K562 (cell line): ENCODE data around the gene PRICKLE2. TPM values are rescaled to one million over a fixed set of nuclear protein-coding genes. Genes with fewer than 3 reads are reported as not detected.

Experiments
- KLF6 ChIP-seq: fragments of 250-450 bp; sonication (Bioruptor Pico); IDR thresholded peaks from 2 replicates; pipeline ENCODE4 v1.4.0; 2020; ENCODE audit warnings: mild to moderate bottlenecking, moderate library complexity, borderline replicate concordance
- SPI1 ChIP-seq: IDR thresholded peaks from 2 replicates; pipeline ENCODE4 v1.6.1; 2011; ENCODE audit warnings: low read depth, low read length, control low read depth, borderline replicate concordance
- TOE1 ChIP-seq, 2 experiments: fragments of 450-650 bp in 1 of 2; sonication (generic) in 1 of 2; formaldehyde crosslinking in 1 of 2; IDR thresholded peaks; 2 replicates each; pipeline versions ENCODE4 v1.7.1 to v1.8.0; 2016 to 2022; ENCODE audit warnings: borderline replicate concordance in 2 of 2, mild to moderate bottlenecking in 2 of 2, antibody characterized with exemption in 1 of 2, inconsistent platforms in 1 of 2, low read depth in 1 of 2, missing genetic modification reagents in 1 of 2, moderate library complexity in 1 of 2
- ZNF253 ChIP-seq: fragments of 250-450 bp; sonication (Bioruptor Pico); conservative IDR thresholded peaks from 2 replicates; pipeline ENCODE4 v1.6.1; 2021; ENCODE audit warnings: mild to moderate bottlenecking
- ZNF318 ChIP-seq, 2 experiments: fragments of 450-650 bp; IDR thresholded peaks; 2 replicates each; pipeline ENCODE4 v1.6.1; 2016; ENCODE audit warnings: mild to moderate bottlenecking in 2 of 2, borderline replicate concordance in 1 of 2, low read depth in 1 of 2, moderate library complexity in 1 of 2
- ZNF347 ChIP-seq: fragments of 450-650 bp; formaldehyde crosslinking; IDR thresholded peaks from 2 replicates; pipeline ENCODE4 v1.4.0; 2020; ENCODE audit warnings: low read depth, mild to moderate bottlenecking, moderate library complexity
- polyA plus RNA-seq, 8 experiments: library from polyadenylated mRNA; depleted of rRNA in 4 of 8; stranded (reverse) in 5 of 8; unstranded in 3 of 8; fragments of >200 nt; fragmentation: Nextera tagmentation in 2 of 8; fragmentation: Illumina TruSeq in 1 of 8; extraction: Ambion mirVana in 2 of 8; extraction: Trizol in 1 of 8; gene quantifications; 2 replicates each; pipeline versions ENCODE4 v1.2.1 to v1.2.3, GENCODE V29; 2011 to 2014; ENCODE audit warnings: inconsistent platforms in 1 of 8, missing spikeins in 1 of 8
- total RNA-seq, 7 experiments: library from RNA; depleted of rRNA in 6 of 7; stranded (reverse); fragments of >200 nt in 6 of 7; fragmentation: Illumina TruSeq in 2 of 7; extraction: Trizol in 2 of 7; gene quantifications; 2 replicates each; pipeline versions ENCODE4 v1.2.1 to v1.2.3, GENCODE V29; 2011 to 2021; ENCODE audit warnings: low replicate concordance in 1 of 7
- TF ChIP-seq, protein P1 (sequence below): fragments of 450-650 bp; IDR thresholded peaks from 2 replicates; pipeline ENCODE4 v1.6.1; 2016; ENCODE audit warnings: low read depth, mild to moderate bottlenecking, moderate library complexity

Gene PRICKLE2
- total and polyA plus RNA-seq, 9 of the 15 experiments (the other 6 are each of a cell fraction or from before 2014, with no cell fraction given) = 0.07 to 0.09 TPM; not detected in 7

- no peak for TF ChIP-seq ZNF318 (IDR thresholded peaks at IDR 0.05; ENCODE audit: borderline replicate concordance in 1 of 2, low read depth in 1 of 2)
- TF ChIP-seq ZNF347 (CRISPR knock-in tag) = no peak
- TF ChIP-seq KLF6 (CRISPR knock-in tag) = no peak
- TF ChIP-seq TOE1 (IDR thresholded peaks at IDR 0.05; ENCODE audit: borderline replicate concordance) = no peak
- no peak for TF ChIP-seq TOE1 (CRISPR knock-in tag; IDR thresholded peaks at IDR 0.05; ENCODE audit: borderline replicate concordance, low read depth)
- no peak for TF ChIP-seq ZNF253 (CRISPR knock-in tag)
- TF ChIP-seq, protein P1, sequence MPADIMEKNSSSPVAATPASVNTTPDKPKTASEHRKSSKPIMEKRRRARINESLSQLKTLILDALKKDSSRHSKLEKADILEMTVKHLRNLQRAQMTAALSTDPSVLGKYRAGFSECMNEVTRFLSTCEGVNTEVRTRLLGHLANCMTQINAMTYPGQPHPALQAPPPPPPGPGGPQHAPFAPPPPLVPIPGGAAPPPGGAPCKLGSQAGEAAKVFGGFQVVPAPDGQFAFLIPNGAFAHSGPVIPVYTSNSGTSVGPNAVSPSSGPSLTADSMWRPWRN = no peak
- no peak for TF ChIP-seq SPI1
Observed at GRCh38 chr3:64122476-64122875, 102.8 kb downstream of the PRICKLE2 start (continued).
